GM18499 (cell line): ENCODE data around the gene PIWIL1.

Experiments
- ATAC-seq: cut with Tn5 transposase; IDR thresholded peaks from one replicate; pipeline ENCODE4 v1.9.1; 2021; ENCODE audit warnings: moderate number of reproducible peaks; ENCODE audit not compliant: insufficient read depth, unreplicated experiment

Gene PIWIL1

GRCh38 chr12:130367523-130367922 is 29.8 kb downstream of the PIWIL1 start:
- no peak for ATAC-seq

- ATAC-seq = no peak
Measured at GRCh38 chr12:130369816-130370215, 32.1 kb downstream of the PIWIL1 start.

GRCh38 chr12:130371296-130371695 is 33.6 kb downstream of the PIWIL1 start:
- no peak for ATAC-seq

- no peak for ATAC-seq
Measured at GRCh38 chr12:130372936-130373335, 35.2 kb downstream of the PIWIL1 start.

GRCh38 chr12:130374083-130374482 is 36.4 kb downstream of the PIWIL1 start:
- ATAC-seq = no peak

GRCh38 chr12:130375296-130376287 is 37.9 kb downstream of the PIWIL1 start:
- no peak for ATAC-seq

- ATAC-seq = no peak
Measured at GRCh38 chr12:130382818-130383217, 45.1 kb downstream of the PIWIL1 start.

GRCh38 chr12:130384234-130384633 is 46.5 kb downstream of the PIWIL1 start:
- no peak for ATAC-seq

GRCh38 chr12:130385193-130385592 is 47.5 kb downstream of the PIWIL1 start:
- ATAC-seq = no peak

- no peak for ATAC-seq
Measured at GRCh38 chr12:130391186-130391585, 53.5 kb downstream of the PIWIL1 start.

GRCh38 chr12:130394906-130395305 is 57.2 kb downstream of the PIWIL1 start:
- no peak for ATAC-seq

GRCh38 chr12:130396667-130397066 is 59.0 kb downstream of the PIWIL1 start:
- ATAC-seq = no peak

GRCh38 chr12:130398100-130398848 is 60.6 kb downstream of the PIWIL1 start:
- no peak for ATAC-seq

GRCh38 chr12:130401703-130402102 is 64.0 kb downstream of the PIWIL1 start:
- no peak for ATAC-seq

GRCh38 chr12:130405332-130405731 is 67.6 kb downstream of the PIWIL1 start:
- ATAC-seq = no peak

- ATAC-seq = no peak
Measured at GRCh38 chr12:130412384-130412783, 74.7 kb downstream of the PIWIL1 start.

- no peak for ATAC-seq
Measured at GRCh38 chr12:130413909-130414308, 76.2 kb downstream of the PIWIL1 start.

GRCh38 chr12:130414381-130414780 is 76.7 kb downstream of the PIWIL1 start:
- no peak for ATAC-seq

- ATAC-seq = no peak
Measured at GRCh38 chr12:130418251-130418650, 80.6 kb downstream of the PIWIL1 start.

GRCh38 chr12:130419116-130419515 is 81.4 kb downstream of the PIWIL1 start:
- ATAC-seq = no peak

GRCh38 chr12:130420071-130420470 is 82.4 kb downstream of the PIWIL1 start:
- no peak for ATAC-seq
